Lung microvascular endothelial cell (primary cell): ENCODE results near the gene MBOAT1. TPM values are rescaled to one million over a fixed set of nuclear protein-coding genes. Genes with fewer than 3 reads are reported as not detected.
"Not testable (repeated sequence)": the region's sequence is repeated elsewhere in the genome, so short reads cannot be mapped to it uniquely, and the experiment has no call there.

ENCODE experiments used
- DNase-seq, 2 donors: peaks; one replicate each; pipeline versions ENCODE4 v3.0.0 to v3.0.0-alpha.2; 2010; ENCODE audit warnings: low read depth in 2 of 2
- total RNA-seq: library from RNA; depleted of rRNA; stranded (reverse); fragments of >200 nt; gene quantifications from 2 replicates; pipeline ENCODE4 v1.2.1, GENCODE V29; 2014

The MBOAT1 gene
- total RNA-seq, 1 donor from 2014 or later = 9.5 TPM

- DNase-seq = no peak
These were observed 41.7 kb downstream of the MBOAT1 start for GRCh38 chr6:20170455-20171148.

DNA sequence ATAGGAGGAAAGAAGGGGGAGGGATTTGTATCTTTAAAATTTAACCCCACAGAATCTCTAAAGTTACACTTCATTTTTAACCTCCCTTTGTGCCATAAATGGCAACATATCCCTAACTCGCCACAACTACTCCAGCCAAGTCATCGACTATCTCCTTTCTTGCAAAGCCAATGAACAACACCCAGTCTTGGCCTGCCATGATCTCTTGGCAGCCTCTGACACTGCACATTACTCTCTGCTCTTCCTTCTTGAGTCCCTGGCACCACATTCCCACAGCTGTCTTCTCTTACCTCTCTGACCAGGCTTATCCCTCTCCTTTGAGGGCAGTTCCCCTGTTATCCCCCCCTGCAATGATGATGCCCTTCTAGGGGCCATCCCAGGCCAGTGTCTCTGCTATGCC lies 42.5 kb downstream of the MBOAT1 start:
- DNase-seq = no peak

DNA sequence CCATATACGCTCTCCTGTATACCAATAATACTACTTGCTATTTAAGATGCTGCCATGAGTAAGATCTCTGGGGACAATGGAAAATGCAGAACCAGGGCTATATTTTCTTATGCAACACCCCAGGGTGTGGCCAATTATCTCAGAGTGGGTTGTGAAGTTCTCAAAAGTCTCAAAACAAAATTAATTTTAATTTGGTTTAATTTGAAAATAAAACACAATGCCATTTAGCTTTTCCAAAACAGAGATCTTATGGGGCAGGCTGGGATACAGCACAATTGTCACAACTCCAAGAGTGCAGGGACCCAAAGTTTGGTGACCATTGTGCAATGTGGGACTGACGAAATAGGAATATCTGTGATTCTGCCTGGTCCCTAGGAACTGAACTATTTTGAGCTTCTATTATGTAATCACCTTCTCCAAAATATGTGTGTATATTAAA lies 43.1 kb downstream of the MBOAT1 start:
- no peak for DNase-seq

GRCh38 chr6:20168690-20169089 lies 43.6 kb downstream of the MBOAT1 start:
- DNase-seq = no peak

- DNase-seq = no peak
These were observed 44.7 kb downstream of the MBOAT1 start for GRCh38 chr6:20167601-20168000.

GRCh38 chr6:20166210-20166609 lies 46.1 kb downstream of the MBOAT1 start:
- no peak for DNase-seq

DNA sequence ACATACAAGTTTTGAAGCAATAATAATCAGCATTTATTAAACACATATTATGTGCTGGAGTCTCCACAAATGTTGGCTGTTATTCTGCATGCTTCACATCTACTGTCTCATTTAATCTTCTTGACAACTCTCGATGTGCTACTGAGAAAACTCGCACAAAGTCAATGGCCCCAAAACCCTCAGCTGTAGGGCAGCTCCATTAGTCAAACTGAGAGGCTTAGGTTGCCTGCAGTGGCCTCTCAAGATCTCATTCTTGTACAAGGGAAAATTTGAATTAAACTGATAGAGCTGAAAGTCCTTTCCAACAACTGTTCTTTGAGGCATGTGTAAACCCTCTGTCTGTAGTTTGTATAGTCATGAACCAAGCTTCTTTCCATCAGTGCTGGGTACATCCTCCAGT lies 49.8 kb downstream of the MBOAT1 start:
- no peak for DNase-seq

GRCh38 chr6:20160541-20161283 lies 51.6 kb downstream of the MBOAT1 start:
- DNase-seq = no peak

- DNase-seq = peak in 1 of 2 donors; percentile 27
These were observed 52.3 kb downstream of the MBOAT1 start for GRCh38 chr6:20159781-20160540.

DNA sequence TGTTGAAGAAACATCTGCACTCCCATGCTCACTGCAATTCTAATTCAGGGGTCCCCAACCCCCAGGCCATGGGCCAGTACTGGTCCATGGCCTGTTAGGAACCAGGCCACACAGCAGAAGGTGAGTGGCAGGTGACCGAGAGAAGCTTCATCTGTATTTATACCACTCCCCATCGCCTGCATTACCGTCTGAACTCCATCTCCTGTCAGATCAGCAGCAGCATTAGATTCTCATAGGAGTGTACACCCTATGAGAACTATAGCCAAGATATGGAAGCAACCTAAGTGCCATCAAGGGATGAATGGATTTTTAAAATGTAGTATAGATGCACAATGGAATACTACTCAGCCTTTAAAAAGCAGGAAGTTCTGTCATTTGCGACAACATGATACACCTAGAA lies 53.2 kb downstream of the MBOAT1 start:
- no peak for DNase-seq

DNA sequence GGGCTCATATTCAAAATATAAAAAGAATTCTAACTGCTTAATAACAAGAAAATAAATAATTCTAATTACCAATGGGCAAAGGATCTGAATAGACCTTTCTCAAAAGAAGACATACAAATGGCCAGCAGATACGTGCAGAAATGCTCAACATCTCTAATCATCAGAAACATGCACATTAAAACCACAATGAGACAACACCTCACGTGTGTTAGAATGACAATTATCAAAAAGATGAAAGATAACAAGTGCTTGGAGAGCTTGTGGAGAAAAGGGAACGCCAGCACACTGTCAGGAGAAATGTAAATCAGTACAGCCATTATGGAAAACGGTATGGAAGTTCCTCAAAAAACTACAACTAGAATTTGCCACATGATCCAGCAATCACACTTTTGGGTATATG lies 53.6 kb downstream of the MBOAT1 start:
- DNase-seq = no peak

- DNase-seq = no peak
These were observed 55.4 kb downstream of the MBOAT1 start for GRCh38 chr6:20156824-20157223.

DNA sequence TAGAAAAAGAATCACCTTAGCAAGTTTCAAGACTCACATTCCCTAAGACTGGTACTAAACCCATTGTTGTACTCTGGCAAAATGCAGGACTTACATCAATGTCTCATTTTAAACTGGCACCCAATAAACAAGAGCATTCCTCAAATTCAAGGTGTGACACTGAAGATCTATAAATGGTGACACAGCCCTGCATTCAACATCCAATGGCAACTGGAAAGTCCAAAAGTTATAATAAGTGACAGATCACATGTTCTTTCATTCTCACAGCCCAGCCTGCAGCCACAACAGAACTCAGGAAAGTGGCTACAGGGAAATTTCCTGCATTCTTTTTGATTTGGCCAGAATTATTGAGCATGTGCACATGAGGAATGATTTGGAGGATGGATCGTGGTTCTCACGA lies 57.5 kb downstream of the MBOAT1 start:
- DNase-seq = peak in 1 of 2 donors; percentile 85

DNA sequence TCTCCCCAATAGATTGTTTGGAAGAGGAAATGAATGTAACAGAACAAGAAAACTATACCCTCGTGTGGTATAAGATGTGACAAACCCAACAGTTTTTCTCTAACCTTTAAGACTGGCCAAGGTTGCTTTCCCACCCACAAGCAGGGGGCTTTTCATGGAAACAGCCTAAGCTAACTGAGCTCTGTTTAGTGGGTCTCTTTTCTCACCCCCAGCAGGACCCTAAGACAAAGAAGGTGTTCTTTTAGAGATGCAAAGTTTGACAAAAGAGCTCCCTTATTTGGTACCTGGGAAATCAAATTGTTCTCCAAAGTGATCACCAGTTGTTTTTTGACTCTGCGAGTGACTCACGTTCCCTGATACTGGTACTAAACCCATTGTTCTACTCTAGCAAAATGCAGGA lies 59.1 kb downstream of the MBOAT1 start:
- peak in 1 of 2 donors; percentile 41 for DNase-seq

- DNase-seq = peak; percentile 15 to 76
These were observed 63.8 kb downstream of the MBOAT1 start for GRCh38 chr6:20148433-20148832.

DNA sequence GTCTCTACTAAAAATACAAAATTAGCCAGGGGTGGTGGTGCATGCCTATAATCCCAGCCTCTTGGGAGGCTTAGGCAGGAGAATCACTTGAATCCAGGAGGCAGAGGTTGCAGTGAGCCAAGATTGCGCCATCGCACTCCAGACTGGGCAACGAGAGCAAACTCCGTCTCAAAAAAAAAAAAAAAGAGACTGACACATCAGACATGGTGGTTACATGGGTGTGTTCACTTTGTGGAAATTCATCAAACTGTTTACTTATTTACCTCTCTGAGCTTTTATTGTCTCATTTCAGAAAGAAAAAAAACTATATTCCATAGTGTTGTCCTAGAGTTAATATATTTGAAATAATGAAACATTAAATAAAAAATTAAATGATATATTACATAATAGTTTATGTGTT lies 64.8 kb downstream of the MBOAT1 start:
- DNase-seq = no peak

- DNase-seq = not testable (repeated sequence)
These were observed 65.4 kb downstream of the MBOAT1 start for GRCh38 chr6:20146831-20147230.

DNA sequence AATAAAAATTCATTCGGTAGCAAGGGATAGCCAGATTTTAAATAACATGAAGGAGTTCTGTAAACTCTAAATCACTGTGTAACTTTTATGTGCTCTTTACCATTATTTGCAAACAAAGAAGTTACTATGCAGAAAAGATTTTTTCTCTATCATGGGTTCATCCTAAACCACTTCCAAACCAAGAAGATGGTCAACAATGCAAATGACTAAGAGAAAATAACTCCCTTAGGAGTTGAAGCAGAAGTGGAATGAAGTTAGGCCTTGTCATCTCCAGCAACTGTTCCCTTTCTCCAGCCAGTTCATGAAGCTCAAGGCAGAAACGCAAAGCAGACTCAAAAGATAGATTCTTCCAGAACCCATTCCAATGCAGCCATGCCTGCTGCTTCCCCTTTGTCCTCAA lies 66.0 kb downstream of the MBOAT1 start:
- no peak for DNase-seq

GRCh38 chr6:20142866-20143265 lies 69.4 kb downstream of the MBOAT1 start:
- DNase-seq = no peak

GRCh38 chr6:20141931-20142330 lies 70.3 kb downstream of the MBOAT1 start:
- DNase-seq = no peak

DNA sequence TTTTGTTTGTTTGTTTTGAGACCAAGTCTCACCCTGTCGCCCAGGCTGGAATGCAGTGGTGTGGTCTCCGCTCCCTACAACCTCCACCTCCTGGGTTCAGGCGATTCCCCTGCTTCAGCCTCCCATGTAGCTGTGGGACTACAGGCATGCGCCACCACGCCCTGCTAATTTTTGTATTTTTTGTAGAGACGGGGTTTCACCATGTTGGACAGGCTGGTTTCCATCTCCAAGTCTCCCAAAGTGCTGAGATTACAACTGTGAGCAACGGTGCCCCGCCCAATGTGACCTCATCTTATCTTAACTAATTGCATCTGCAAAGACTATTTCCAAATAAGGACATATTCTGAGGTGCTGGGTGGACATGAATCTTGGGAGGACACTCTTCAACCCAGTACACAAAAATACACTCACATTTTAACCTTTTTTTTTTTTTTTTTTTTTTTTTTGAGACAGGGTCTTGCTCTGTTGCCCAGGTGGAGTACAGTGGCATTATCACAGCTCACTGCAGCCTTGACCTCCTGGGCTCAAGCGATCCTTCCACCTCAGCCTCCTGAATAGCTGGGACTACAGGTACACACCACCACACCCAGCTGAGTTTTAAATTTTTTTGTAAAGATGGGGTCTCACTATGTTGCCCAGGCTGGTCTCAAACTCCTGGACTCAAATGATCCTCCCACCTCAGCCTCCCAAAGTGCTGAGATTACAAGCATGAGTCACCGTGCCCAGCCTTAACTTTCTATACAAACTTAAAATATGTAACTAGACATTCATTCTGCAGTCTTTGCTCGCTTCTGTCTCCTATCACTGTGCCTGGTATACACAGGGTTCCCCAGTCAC lies 72.9 kb downstream of the MBOAT1 start:
- DNase-seq = not testable (repeated sequence)
